Endothelial cell (in vitro differentiated cells): ENCODE results near the gene MDM1. TPM values are rescaled to one million over a fixed set of nuclear protein-coding genes. Genes with fewer than 3 reads are reported as not detected.

Source experiments
- DNase-seq: peaks from one replicate; pipeline ENCODE4 v3.0.0; 2021; ENCODE audit warnings: low spot score
- H3K27ac Mint-ChIP-seq: one replicate; pipeline ENCODE4 v1.8.0; 2021; ENCODE audit warnings: mixed read lengths, inconsistent platforms; ENCODE audit not compliant: unreplicated experiment
- H3K27me3 Mint-ChIP-seq: one replicate; pipeline ENCODE4 v1.8.0; 2021; ENCODE audit warnings: mild to moderate bottlenecking, moderate library complexity, mixed read lengths, inconsistent platforms; ENCODE audit not compliant: unreplicated experiment
- H3K36me3 Mint-ChIP-seq: one replicate; pipeline ENCODE4 v1.8.0; 2021; ENCODE audit warnings: mild to moderate bottlenecking, low read depth, mixed read lengths, inconsistent platforms; ENCODE audit not compliant: unreplicated experiment
- H3K4me1 Mint-ChIP-seq: one replicate; pipeline ENCODE4 v1.8.0; 2021; ENCODE audit warnings: mild to moderate bottlenecking, mixed read lengths, inconsistent platforms; ENCODE audit not compliant: unreplicated experiment
- H3K4me3 Mint-ChIP-seq: one replicate; pipeline ENCODE4 v1.8.0; 2021; ENCODE audit warnings: mild to moderate bottlenecking, mixed read lengths, inconsistent platforms; ENCODE audit not compliant: unreplicated experiment
- H3K9me3 Mint-ChIP-seq: one replicate; pipeline ENCODE4 v1.8.0; 2021; ENCODE audit warnings: mixed read lengths, inconsistent platforms; ENCODE audit not compliant: unreplicated experiment
- CTCF ChIP-seq: fragments of 200-600 bp; sonication (generic); IDR thresholded peaks from one replicate; pipeline ENCODE4 v1.5.0; 2021; ENCODE audit warnings: antibody characterized with exemption; ENCODE audit not compliant: unreplicated experiment
- total RNA-seq: library from RNA; stranded (reverse); fragmentation: NEBNext Ultra II Directional; extraction: Animal tissue kit (Norgen Biotek cat#: 25700); gene quantifications from one replicate; pipeline ENCODE4 v1.2.1, GENCODE V29; 2021; ENCODE audit not compliant: unreplicated experiment

MDM1 gene
- total RNA-seq, 1 donor from 2014 or later = 18.1 TPM

GRCh38 chr12:68342966-68343365, 10.8 kb upstream of the MDM1 start:
- Mint-ChIP-seq H3K4me1 (no peaks in the 10 kb centered on the region), H3K27ac (no peak overlapping the region), H3K9me3 (no peaks in the 10 kb centered on the region), H3K27me3 (no peaks in the 10 kb centered on the region), H3K4me3 (no peak overlapping the region), H3K36me3 (no peaks in the 10 kb centered on the region)
- no peak for DNase-seq
- TF ChIP-seq CTCF = no peak

DNA sequence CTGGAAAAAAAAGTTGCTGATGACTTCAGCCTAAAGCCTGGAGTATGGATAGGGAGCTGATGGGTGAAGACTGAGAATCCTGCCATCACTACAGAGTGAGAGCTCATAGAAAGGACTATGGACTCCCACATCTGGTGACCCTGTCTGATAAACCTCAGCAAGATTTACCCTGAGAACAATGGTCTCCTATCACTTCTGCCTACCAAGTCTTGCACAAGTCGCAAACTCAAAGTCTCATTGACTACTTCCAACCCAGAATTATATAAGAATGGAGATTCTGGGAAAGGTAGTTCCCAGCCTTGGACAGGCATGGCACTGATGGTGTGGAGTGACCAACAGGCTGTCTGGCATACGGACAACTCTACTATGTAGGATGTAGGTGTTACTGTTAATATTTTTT, 9.7 kb upstream of the MDM1 start:
- Mint-ChIP-seq H3K4me3 (no peak overlapping the region), H3K4me1 (no peaks in the 10 kb centered on the region), H3K36me3 (no peaks in the 10 kb centered on the region), H3K27ac (no peak overlapping the region), H3K27me3 (no peaks in the 10 kb centered on the region), H3K9me3 (no peaks in the 10 kb centered on the region)
- DNase-seq = no peak
- no peak for TF ChIP-seq CTCF

GRCh38 chr12:68340404-68341270, 8.5 kb upstream of the MDM1 start:
- no peaks in the 10 kb centered on the region for H3K36me3 Mint-ChIP-seq
- no peak for TF ChIP-seq CTCF
- no peak overlapping the region for H3K27ac Mint-ChIP-seq
- H3K4me3 Mint-ChIP-seq = no peak overlapping the region
- no peaks in the 10 kb centered on the region for H3K4me1 Mint-ChIP-seq
- no peaks in the 10 kb centered on the region for H3K9me3 Mint-ChIP-seq
- no peak for DNase-seq
- H3K27me3 Mint-ChIP-seq = no peaks in the 10 kb centered on the region

GRCh38 chr12:68336889-68337303, 4.7 kb upstream of the MDM1 start:
- H3K27ac Mint-ChIP-seq = no peak overlapping the region

More at GRCh38 chr12:68336889-68337303, 4.7 kb upstream of the MDM1 start:
- peaks cover 17% of the 10 kb centered on the region for H3K4me1 Mint-ChIP-seq
- no peak for DNase-seq
- no peak overlapping the region for H3K4me3 Mint-ChIP-seq
- no peaks in the 10 kb centered on the region for H3K36me3 Mint-ChIP-seq
- H3K9me3 Mint-ChIP-seq = no peaks in the 10 kb centered on the region
- TF ChIP-seq CTCF = no peak
- H3K27me3 Mint-ChIP-seq = no peaks in the 10 kb centered on the region
